SK-N-SH (cell line): Measurements from ENCODE around the gene IL6R. TPM values are rescaled to one million over a fixed set of nuclear protein-coding genes. Genes with fewer than 3 reads are reported as not detected.

Experiments
- CHD2 ChIP-seq: fragments of 150-350 bp; IDR thresholded peaks from 2 replicates; pipeline ENCODE4 v1.6.1; 2018; ENCODE audit warnings: low read length; ENCODE audit not compliant: partially characterized antibody
- EP300 ChIP-seq, 2 experiments: IDR thresholded peaks; 2 replicates each; pipeline versions ENCODE4 v1.4.0 to v1.6.1; 2012; ENCODE audit warnings: borderline replicate concordance in 1 of 2, low read depth in 1 of 2, low read length in 1 of 2
- FOSL2 ChIP-seq: IDR thresholded peaks from 2 replicates; pipeline ENCODE4 v1.4.0; 2012; ENCODE audit warnings: low read depth, mild to moderate bottlenecking, moderate library complexity, borderline replicate concordance
- GABPA ChIP-seq: IDR thresholded peaks from 2 replicates; pipeline ENCODE4 v1.4.0; 2012; ENCODE audit warnings: low read depth, mild to moderate bottlenecking
- GATA2 ChIP-seq: sonication (generic); formaldehyde crosslinking; IDR thresholded peaks from 2 replicates; pipeline ENCODE4 v1.5.0; 2020; ENCODE audit warnings: mild to moderate bottlenecking, missing genetic modification reagents
- MEF2A ChIP-seq: IDR thresholded peaks from 2 replicates; pipeline ENCODE4 v1.4.0; 2012; ENCODE audit warnings: low read depth, borderline replicate concordance
- MXI1 ChIP-seq: IDR thresholded peaks from 2 replicates; pipeline ENCODE4 v1.6.1; 2012; ENCODE audit warnings: mild to moderate bottlenecking, low read depth, low read length, improper control_type of control experiment
- NFIC ChIP-seq: IDR thresholded peaks from 2 replicates; pipeline ENCODE4 v1.4.0; 2012; ENCODE audit warnings: borderline replicate concordance
- NRF1 ChIP-seq: IDR thresholded peaks from 2 replicates; pipeline ENCODE4 v1.6.1; 2012; ENCODE audit warnings: low read depth, mild to moderate bottlenecking, low read length
- RAD21 ChIP-seq: IDR thresholded peaks from 2 replicates; pipeline ENCODE4 v1.6.1; 2012; ENCODE audit warnings: mild to moderate bottlenecking, low read length
- RCOR1 ChIP-seq: fragments of 150-350 bp; IDR thresholded peaks from 2 replicates; pipeline ENCODE4 v1.6.1; 2017; ENCODE audit warnings: antibody characterized with exemption, low read length
- RFX5 ChIP-seq: IDR thresholded peaks from 2 replicates; pipeline ENCODE4 v1.6.1; 2012; ENCODE audit warnings: mild to moderate bottlenecking, improper control_type of control experiment, low read length
- RXRA ChIP-seq: IDR thresholded peaks from 2 replicates; pipeline ENCODE4 v1.4.0; 2012; ENCODE audit warnings: low read depth, mild to moderate bottlenecking, borderline replicate concordance
- SMC3 ChIP-seq: IDR thresholded peaks from 2 replicates; pipeline ENCODE4 v1.6.1; 2012; ENCODE audit warnings: low read depth, low read length, improper control_type of control experiment
- TAF1 ChIP-seq: IDR thresholded peaks from 2 replicates; pipeline ENCODE4 v1.6.1; 2012; ENCODE audit warnings: low read depth, mild to moderate bottlenecking, low read length, moderate library complexity, borderline replicate concordance
- TEAD4 ChIP-seq: IDR thresholded peaks from 2 replicates; pipeline ENCODE4 v1.4.0; 2012; ENCODE audit warnings: mild to moderate bottlenecking, borderline replicate concordance; ENCODE audit not compliant: insufficient read depth
- polyA plus RNA-seq, 3 experiments: library from polyadenylated mRNA; depleted of rRNA; stranded (reverse); fragments of >200 nt; gene quantifications; 2 replicates each; pipeline ENCODE4 v1.2.3, GENCODE V29; 2012
- TF ChIP-seq, protein P1 (sequence below): fragments of 200-600 bp; sonication (generic); IDR thresholded peaks from 2 replicates; pipeline ENCODE4 v1.6.1; 2017; ENCODE audit warnings: antibody characterized with exemption, mild to moderate bottlenecking, moderate library complexity
- TF ChIP-seq, protein P2 (sequence below): fragments of 150-350 bp; IDR thresholded peaks from 2 replicates; pipeline ENCODE4 v1.6.1; 2016; ENCODE audit warnings: mild to moderate bottlenecking, low read depth, low read length
- TF ChIP-seq, protein P3 (sequence below): IDR thresholded peaks from 2 replicates; pipeline ENCODE4 v1.4.0; 2012; ENCODE audit warnings: low read depth, borderline replicate concordance
- TF ChIP-seq, protein P4 (sequence below): IDR thresholded peaks from 2 replicates; pipeline ENCODE4 v1.4.0; 2012; ENCODE audit warnings: low read depth

Gene IL6R
- polyA plus RNA-seq, 1 of the 3 experiments (the other 2 are of a cell fraction), result 2.8 TPM

DNA sequence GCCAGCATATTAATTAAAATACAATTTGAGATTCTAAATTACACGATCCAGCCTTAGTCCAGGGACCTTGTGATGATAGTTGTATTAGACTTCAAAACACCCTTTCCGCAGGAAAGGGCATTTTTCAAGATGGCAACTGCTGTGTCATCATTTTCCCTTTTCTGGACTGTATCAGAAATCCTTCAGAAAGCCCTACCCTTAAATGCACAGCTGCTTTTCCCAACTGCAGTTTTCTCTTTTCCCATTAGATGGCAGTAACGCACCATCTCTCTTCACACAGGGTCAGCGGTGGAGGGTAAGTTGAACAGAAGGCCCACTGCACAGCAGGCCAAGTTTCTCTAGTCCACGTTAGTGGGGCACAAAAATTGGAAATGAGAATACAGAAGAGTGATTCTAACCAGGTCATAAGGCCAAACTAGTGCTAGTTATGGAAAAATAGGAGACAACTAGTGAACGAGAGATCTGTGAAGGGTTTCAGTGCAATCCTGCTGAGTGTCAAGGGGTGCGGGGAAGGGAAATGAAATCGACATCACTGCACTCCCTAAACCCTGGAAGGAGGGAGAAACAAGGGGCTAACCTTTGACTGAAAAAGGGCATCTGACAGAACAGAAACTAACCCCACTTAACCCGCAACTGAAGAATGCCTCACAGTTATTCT, 74.8 kb downstream of the IL6R start (continued):
- TF ChIP-seq, protein P1, sequence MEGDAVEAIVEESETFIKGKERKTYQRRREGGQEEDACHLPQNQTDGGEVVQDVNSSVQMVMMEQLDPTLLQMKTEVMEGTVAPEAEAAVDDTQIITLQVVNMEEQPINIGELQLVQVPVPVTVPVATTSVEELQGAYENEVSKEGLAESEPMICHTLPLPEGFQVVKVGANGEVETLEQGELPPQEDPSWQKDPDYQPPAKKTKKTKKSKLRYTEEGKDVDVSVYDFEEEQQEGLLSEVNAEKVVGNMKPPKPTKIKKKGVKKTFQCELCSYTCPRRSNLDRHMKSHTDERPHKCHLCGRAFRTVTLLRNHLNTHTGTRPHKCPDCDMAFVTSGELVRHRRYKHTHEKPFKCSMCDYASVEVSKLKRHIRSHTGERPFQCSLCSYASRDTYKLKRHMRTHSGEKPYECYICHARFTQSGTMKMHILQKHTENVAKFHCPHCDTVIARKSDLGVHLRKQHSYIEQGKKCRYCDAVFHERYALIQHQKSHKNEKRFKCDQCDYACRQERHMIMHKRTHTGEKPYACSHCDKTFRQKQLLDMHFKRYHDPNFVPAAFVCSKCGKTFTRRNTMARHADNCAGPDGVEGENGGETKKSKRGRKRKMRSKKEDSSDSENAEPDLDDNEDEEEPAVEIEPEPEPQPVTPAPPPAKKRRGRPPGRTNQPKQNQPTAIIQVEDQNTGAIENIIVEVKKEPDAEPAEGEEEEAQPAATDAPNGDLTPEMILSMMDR, result peak; percentile 96
- TF ChIP-seq, protein P2, sequence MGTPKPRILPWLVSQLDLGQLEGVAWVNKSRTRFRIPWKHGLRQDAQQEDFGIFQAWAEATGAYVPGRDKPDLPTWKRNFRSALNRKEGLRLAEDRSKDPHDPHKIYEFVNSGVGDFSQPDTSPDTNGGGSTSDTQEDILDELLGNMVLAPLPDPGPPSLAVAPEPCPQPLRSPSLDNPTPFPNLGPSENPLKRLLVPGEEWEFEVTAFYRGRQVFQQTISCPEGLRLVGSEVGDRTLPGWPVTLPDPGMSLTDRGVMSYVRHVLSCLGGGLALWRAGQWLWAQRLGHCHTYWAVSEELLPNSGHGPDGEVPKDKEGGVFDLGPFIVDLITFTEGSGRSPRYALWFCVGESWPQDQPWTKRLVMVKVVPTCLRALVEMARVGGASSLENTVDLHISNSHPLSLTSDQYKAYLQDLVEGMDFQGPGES, result no peak
- no peak for TF ChIP-seq RXRA
- TF ChIP-seq RAD21, result peak; percentile 99
- peak; percentile 93 for TF ChIP-seq RFX5
- TF ChIP-seq, protein P3, sequence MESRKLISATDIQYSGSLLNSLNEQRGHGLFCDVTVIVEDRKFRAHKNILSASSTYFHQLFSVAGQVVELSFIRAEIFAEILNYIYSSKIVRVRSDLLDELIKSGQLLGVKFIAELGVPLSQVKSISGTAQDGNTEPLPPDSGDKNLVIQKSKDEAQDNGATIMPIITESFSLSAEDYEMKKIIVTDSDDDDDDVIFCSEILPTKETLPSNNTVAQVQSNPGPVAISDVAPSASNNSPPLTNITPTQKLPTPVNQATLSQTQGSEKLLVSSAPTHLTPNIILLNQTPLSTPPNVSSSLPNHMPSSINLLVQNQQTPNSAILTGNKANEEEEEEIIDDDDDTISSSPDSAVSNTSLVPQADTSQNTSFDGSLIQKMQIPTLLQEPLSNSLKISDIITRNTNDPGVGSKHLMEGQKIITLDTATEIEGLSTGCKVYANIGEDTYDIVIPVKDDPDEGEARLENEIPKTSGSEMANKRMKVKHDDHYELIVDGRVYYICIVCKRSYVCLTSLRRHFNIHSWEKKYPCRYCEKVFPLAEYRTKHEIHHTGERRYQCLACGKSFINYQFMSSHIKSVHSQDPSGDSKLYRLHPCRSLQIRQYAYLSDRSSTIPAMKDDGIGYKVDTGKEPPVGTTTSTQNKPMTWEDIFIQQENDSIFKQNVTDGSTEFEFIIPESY, result no peak
- no peak for TF ChIP-seq NFIC
- TF ChIP-seq NRF1, result no peak
- no peak for TF ChIP-seq TEAD4
- no peak for TF ChIP-seq GATA2
- TF ChIP-seq CHD2, result peak; percentile 40
- no peak for TF ChIP-seq RCOR1
- TF ChIP-seq SMC3, result peak; percentile 87
- TF ChIP-seq EP300 (IDR thresholded peaks at IDR 0.05; ENCODE audit: borderline replicate concordance in 1 of 2, low read depth in 1 of 2, low read length in 1 of 2), result no peak
- TF ChIP-seq, protein P4, sequence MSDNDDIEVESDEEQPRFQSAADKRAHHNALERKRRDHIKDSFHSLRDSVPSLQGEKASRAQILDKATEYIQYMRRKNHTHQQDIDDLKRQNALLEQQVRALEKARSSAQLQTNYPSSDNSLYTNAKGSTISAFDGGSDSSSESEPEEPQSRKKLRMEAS, result 0 out of 2 replicates have a peak, but pooled peaks have one; percentile 2
- TF ChIP-seq FOSL2, result no peak
- no peak for TF ChIP-seq MEF2A
- TF ChIP-seq MXI1, result no peak
- no peak for TF ChIP-seq TAF1
- no peak for TF ChIP-seq GABPA
